Effector memory CD8-positive, alpha-beta T cell (primary cell): ENCODE measurements around the gene EPC1.
"Not testable (repeated sequence)": the region's sequence is repeated elsewhere in the genome, so short reads cannot be mapped to it uniquely, and the experiment has no call there.

Experiments
- ATAC-seq: fragments of 150-1000 bp; cut with Tn5 transposase; replicated peaks from 2 replicates; pipeline ENCODE4 v1.10.0; 2021; ENCODE audit warnings: mild to moderate bottlenecking, moderate library complexity
- DNase-seq, 3 experiments: peaks; one replicate each; pipeline ENCODE4 v3.0.0; 2021
- H3K27ac Mint-ChIP-seq, 2 donors: one replicate each; pipeline ENCODE4 v1.8.0; 2022; ENCODE audit warnings: mild to moderate bottlenecking in 2 of 2, mixed read lengths in 2 of 2, moderate library complexity in 2 of 2
- H3K27me3 Mint-ChIP-seq, 2 donors: one replicate each; pipeline ENCODE4 v1.8.0; 2022; ENCODE audit warnings: mixed read lengths in 2 of 2
- H3K36me3 Mint-ChIP-seq: one replicate; pipeline ENCODE4 v1.8.0; 2022; ENCODE audit warnings: mild to moderate bottlenecking, moderate library complexity, mixed read lengths; ENCODE audit not compliant: insufficient read depth
- H3K4me1 Mint-ChIP-seq, 2 donors: one replicate each; pipeline ENCODE4 v1.8.0; 2022; ENCODE audit warnings: low read depth in 2 of 2, mixed read lengths in 2 of 2
- H3K4me3 Mint-ChIP-seq, 2 donors: one replicate each; pipeline ENCODE4 v1.8.0; 2022; ENCODE audit warnings: mild to moderate bottlenecking in 2 of 2, mixed read lengths in 2 of 2, moderate library complexity in 2 of 2
- H3K9me3 Mint-ChIP-seq, 2 donors: one replicate each; pipeline ENCODE4 v1.8.0; 2022; ENCODE audit warnings: mixed read lengths in 2 of 2

Gene EPC1

DNA sequence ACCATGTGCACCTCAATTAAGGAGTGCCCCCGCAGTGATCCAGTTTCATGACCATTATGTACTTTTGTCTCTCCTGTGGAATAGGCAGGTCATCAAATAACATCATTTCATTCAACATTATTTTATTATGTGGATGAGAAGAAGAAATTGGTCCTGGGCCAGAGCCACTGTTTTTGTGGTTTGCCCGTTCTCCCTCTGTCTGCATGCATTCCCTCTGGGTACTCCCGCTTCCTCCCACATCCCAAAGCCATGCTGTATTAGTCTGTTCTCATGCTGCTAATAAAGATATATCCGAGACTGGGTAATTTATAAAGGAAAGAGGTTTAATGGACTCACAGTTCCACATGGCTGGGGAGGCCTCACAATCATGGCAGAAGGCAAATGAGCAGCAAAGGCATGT lies 124.6 kb downstream of the EPC1 start:
- not testable (repeated sequence) for H3K4me1 Mint-ChIP-seq, H3K27ac Mint-ChIP-seq, H3K36me3 Mint-ChIP-seq, DNase-seq, ATAC-seq, H3K4me3 Mint-ChIP-seq
- Mint-ChIP-seq H3K27me3 (peaks cover 13 to 16% of the 10 kb centered on the region in 2 donors), H3K9me3 (peaks cover 0 to 14% of the 10 kb centered on the region in 2 donors)

DNA sequence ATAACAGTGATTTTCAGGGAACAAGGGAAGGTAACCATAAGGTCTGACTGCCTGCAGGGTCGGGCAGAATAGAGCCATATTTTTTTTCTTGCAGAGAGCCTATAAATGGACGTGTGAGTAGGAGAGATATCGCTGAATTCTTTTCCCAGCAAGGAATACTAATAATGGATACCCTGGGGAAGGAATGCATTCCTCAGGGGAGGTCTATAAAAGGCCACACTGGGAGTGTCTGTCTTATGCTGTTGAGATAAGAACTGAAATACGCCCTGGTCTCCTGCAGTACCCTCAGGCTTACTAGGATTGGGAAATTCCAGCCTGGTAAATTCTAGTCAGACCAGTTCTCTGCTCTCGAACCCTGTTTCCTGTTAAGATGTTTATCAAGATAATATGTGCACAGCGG lies 127.8 kb downstream of the EPC1 start:
- Mint-ChIP-seq H3K27me3 (peaks cover 15 to 22% of the 10 kb centered on the region in 2 donors), H3K9me3 (peaks cover 0 to 14% of the 10 kb centered on the region in 2 donors)
- not testable (repeated sequence) for H3K27ac Mint-ChIP-seq, H3K4me1 Mint-ChIP-seq, H3K36me3 Mint-ChIP-seq, H3K4me3 Mint-ChIP-seq, DNase-seq, ATAC-seq

DNA sequence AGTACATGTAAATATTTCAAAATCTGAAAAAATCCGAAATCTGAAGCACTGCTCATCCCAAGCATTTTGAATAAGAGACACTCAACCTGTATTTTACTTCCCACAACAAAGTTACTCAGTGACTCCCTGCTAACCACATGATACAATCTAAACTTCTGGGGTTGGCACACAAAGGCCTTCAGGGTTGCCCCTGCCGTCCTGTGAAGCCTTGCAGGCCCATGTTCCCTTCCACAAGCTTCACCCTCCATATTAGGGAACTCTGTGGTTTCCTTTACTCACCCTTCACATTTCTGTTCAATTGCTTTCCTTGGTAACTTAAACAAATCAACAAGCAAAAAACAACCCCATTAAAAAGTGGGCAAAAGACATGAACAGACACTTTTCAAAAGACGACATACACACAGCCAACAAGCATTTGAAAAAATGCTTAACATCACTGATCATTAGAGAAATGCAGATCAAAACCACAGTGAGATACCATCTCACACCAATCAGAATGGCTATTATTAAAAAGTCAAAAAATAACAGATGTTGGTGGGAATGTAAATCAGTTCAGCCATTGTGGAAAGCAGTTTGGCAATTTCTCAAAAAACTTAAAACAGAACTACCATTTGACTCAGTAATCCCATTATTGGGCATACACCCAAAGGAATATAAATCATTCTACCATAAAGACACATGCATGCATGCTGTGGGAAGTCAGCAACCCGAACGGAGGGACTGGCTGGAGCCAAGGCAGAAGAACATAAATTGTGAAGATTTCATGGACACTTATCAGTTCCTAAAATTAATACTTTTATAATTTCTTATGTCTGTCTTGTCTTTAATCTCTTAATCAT lies 128.5 kb downstream of the EPC1 start:
- H3K4me1 Mint-ChIP-seq, H3K27ac Mint-ChIP-seq, DNase-seq, H3K36me3 Mint-ChIP-seq, H3K4me3 Mint-ChIP-seq, ATAC-seq: not testable (repeated sequence)
- peaks cover 22 to 28% of the 10 kb centered on the region in 2 donors for H3K27me3 Mint-ChIP-seq
- peaks cover 0 to 14% of the 10 kb centered on the region in 2 donors for H3K9me3 Mint-ChIP-seq
